ENCODE measurements around the gene PPM1K. TPM values are rescaled to one million over a fixed set of nuclear protein-coding genes. Genes with fewer than 3 reads are reported as not detected.
A peak's percentile ranks its signal among the peaks of the same experiment; 100 is the strongest.

PPM1K gene
- total RNA-seq (2014; rRNA removed; shearing (Covaris generic)) (65.7 and 83.9 TPM in 2 replicates), total RNA-seq (2022) (80.0 and 87.7 TPM in 2 replicates), Bru-seq, nascent RNA (percentile 94 among the genes with signal in this experiment), BruChase-seq, experiment 1, labeled RNA remaining after a 6-hour chase (percentile 93 among the genes with signal in this experiment), BruChase-seq, experiment 2, labeled RNA remaining after a 2-hour chase (percentile 97 among the genes with signal in this experiment)
- long read RNA-seq, full-length matches to known transcripts = 72 of 106 reads
- long read RNA-seq, partial matches to known transcripts = 13 of 106 reads
- long read RNA-seq, other reads (novel, unspliced or antisense) = 21 of 106 reads

DNA sequence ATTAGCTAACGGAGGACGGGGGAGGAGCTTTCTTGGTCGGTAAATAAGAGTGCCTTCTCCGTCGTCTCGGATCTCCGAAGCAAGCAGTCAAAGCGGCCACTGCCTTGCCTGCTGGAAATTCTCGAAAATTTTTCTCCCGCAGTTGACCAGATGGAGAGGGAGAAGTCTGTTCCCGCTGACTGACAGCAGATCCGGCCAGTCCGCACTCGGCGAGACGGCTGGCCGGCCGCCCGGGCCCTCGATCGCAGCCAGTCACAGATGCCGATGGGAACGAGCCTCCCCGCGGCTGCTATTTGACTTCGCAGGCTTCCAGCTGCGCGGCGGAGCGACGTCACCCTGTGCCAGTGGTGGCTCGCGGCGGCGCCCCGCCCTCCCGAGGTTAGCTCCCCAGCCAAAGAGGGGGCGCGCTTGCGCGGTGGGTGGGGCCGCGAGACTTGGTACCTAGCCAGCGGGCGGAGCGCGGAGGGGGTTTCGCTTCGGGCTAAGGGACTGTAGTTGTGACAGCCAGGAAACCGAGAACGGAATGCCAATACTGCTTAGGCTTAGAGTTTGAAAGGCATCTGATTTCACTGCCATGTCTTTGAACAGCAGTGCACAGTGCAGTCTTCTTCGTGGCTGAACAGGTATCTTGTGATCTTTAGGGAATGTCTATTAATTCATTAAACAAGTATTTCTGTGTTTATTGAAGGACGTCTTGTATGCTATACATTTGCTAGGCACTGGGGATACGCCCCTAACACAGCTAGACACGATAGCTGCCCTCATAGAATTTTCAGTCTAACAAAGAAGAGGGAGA is at the start of gene PPM1K:
Gene PPM1K (minus strand): TSS at position 123 of the 796 bp plus-strand sequence. CDS start 5,978 bp downstream, outside the sequence.
- ChIA-PET CTCF (ENCODE audit: unreplicated experiment) (interaction anchor here (0.6 to 1.9 kb wide), 2 partner anchors 13 to 36 kb away, joined by 3 to 5 read pairs; no protein-coding TSS in a partner anchor), POLR2A (interaction anchor here (0.6 to 5.3 kb wide), 13 partner anchors 9 to 284 kb away, joined by 3 to 53 read pairs (median 5); no protein-coding TSS in a partner anchor)
- H3K9me2 ChIP-seq (ENCODE audit: insufficient read depth, low read length) = no peaks in the 10 kb centered on the region
- BruUV-seq (replicated peaks) = no TSS peak
- H3K79me2 ChIP-seq (ENCODE audit: insufficient read depth, low read depth, low read length) = peaks cover 39% of the 10 kb centered on the region
- peak within 1 kb of the TSS; percentile 91 for H3K27ac ChIP-seq (ENCODE audit: low read depth, low read length, poor library complexity, severe bottlenecking)
- TF ChIP-seq EZH2phosphoT487 (IDR thresholded peaks at IDR 0.05; ENCODE audit: borderline replicate concordance, low read depth, low read length) = no peak
- TF ChIP-seq, protein P1, sequence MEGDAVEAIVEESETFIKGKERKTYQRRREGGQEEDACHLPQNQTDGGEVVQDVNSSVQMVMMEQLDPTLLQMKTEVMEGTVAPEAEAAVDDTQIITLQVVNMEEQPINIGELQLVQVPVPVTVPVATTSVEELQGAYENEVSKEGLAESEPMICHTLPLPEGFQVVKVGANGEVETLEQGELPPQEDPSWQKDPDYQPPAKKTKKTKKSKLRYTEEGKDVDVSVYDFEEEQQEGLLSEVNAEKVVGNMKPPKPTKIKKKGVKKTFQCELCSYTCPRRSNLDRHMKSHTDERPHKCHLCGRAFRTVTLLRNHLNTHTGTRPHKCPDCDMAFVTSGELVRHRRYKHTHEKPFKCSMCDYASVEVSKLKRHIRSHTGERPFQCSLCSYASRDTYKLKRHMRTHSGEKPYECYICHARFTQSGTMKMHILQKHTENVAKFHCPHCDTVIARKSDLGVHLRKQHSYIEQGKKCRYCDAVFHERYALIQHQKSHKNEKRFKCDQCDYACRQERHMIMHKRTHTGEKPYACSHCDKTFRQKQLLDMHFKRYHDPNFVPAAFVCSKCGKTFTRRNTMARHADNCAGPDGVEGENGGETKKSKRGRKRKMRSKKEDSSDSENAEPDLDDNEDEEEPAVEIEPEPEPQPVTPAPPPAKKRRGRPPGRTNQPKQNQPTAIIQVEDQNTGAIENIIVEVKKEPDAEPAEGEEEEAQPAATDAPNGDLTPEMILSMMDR (conservative IDR thresholded peaks at IDR 0.05; ENCODE audit: low read length) = no peak; the same call in 1 of the 2 replicates
- H2AFZ ChIP-seq (ENCODE audit: low read length) = peak within 1 kb of the TSS; percentile 82
- no peaks in the 10 kb centered on the region for H3K9me3 ChIP-seq (ENCODE audit: low read length)
- H3K36me3 ChIP-seq (ENCODE audit: insufficient read depth, low read length) = peaks cover 16% of the 10 kb centered on the region; the same call in 1 of the 2 replicates
- DNase-seq (ENCODE audit: low spot score) = peak; percentile 99
- peak within 1 kb of the TSS; percentile 98 for H3K4me2 ChIP-seq (ENCODE audit: low read length)
- peak within 1 kb of the TSS; percentile 79 for H3K4me3 ChIP-seq (ENCODE audit: low read depth, low read length, poor library complexity, severe bottlenecking)
- peaks cover 36% of the 10 kb centered on the region for H3K4me1 ChIP-seq (ENCODE audit: insufficient read depth, low read length, poor library complexity, severe bottlenecking)
- H4K20me1 ChIP-seq (ENCODE audit: insufficient read depth, low read length) = no peaks in the 10 kb centered on the region
- intact Hi-C loops (cut with micrococcal nuclease; ENCODE audit: unreplicated experiment) = loop anchor here (5.0 to 10.0 kb wide), 5 partner anchors 93 to 1280 kb away; partner anchors contain the start of genes HERC3, HERC6 and PYURF

DNA sequence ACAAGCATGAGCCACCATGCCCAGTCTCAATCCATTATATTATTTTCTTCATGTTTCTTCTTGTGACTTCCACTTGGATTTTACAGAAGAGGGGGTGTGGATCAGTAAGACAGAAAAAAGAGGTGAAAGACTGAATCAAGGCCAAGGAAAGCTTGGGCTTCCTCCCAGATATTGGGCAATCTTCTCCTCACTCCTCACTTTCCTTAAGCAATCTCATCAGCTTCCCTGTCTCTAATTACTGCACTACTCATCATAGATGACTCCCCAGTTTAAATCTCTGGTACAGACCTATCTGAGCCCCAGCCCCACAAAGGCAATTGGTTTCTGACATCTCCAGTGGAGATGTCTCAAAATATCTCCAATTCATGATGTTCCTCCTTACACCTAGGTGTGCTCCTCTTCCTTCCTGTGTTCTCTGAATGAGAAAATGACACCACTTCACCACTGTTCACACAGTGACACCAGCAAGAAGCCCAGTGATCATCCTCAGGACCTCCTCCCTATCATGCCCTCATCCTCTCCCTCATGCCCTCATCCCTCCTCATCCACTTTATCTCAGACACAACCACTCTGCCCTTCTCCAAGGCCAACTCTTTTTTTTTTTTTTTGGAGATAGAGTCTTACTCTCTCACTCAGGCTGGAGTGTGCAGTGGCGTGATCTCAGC is 49.5 kb upstream of the PPM1K start:
- Histone ChIP-seq H3K79me2 (ENCODE audit: insufficient read depth, low read depth, low read length) (no peaks in the 10 kb centered on the region), H3K4me3 (ENCODE audit: low read depth, low read length, poor library complexity, severe bottlenecking) (no peak overlapping the region), H3K9me3 (ENCODE audit: low read length) (no peaks in the 10 kb centered on the region), H3K4me1 (ENCODE audit: insufficient read depth, low read length, poor library complexity, severe bottlenecking) (peaks cover 4% of the 10 kb centered on the region), H3K27ac (ENCODE audit: low read depth, low read length, poor library complexity, severe bottlenecking) (no peak overlapping the region), H3K4me2 (ENCODE audit: low read length) (no peak overlapping the region), H3K9me2 (ENCODE audit: insufficient read depth, low read length) (no peaks in the 10 kb centered on the region; the same call in 1 of the 2 replicates), H3K36me3 (ENCODE audit: insufficient read depth, low read length) (no peaks in the 10 kb centered on the region), H4K20me1 (ENCODE audit: insufficient read depth, low read length) (no peaks in the 10 kb centered on the region), H2AFZ (ENCODE audit: low read length) (no peak overlapping the region)
- TF ChIP-seq, protein P1 (conservative IDR thresholded peaks at IDR 0.05; ENCODE audit: low read length) = no peak
- TF ChIP-seq EZH2phosphoT487 (IDR thresholded peaks at IDR 0.05; ENCODE audit: borderline replicate concordance, low read depth, low read length) = no peak
- BruUV-seq (replicated peaks) = no TSS peak
- ChIA-PET CTCF (ENCODE audit: unreplicated experiment) (no interaction called here), POLR2A (interaction anchor here (0.6 to 1.0 kb wide), 3 partner anchors 14 to 1147 kb away, joined by 3 to 5 read pairs (median 5); no protein-coding TSS in a partner anchor)
- intact Hi-C loops (cut with micrococcal nuclease; ENCODE audit: unreplicated experiment) = no loop called here
- no peak for DNase-seq (ENCODE audit: low spot score)
